Astrocyte (in vitro differentiated cells and primary cell): ENCODE data around the gene C9orf153. TPM values are rescaled to one million over a fixed set of nuclear protein-coding genes. Genes with fewer than 3 reads are reported as not detected.
"Not testable (repeated sequence)": the region's sequence is repeated elsewhere in the genome, so short reads cannot be mapped to it uniquely, and the experiment has no call there.

Source experiments
- DNase-seq: peaks from one replicate; pipeline ENCODE4 v3.0.0-alpha.2; 2010; ENCODE audit warnings: low read depth
- FAIRE-seq: peaks from 2 replicates; lab custom pipeline; 2011; peaks lifted over from hg19 to GRCh38; lab: Jason Lieb, UNC
- H2AFZ ChIP-seq: 2 replicates; pipeline ENCODE4 v1.6.0; 2012; ENCODE audit warnings: low read depth, low read length, inconsistent platforms
- H3K27ac ChIP-seq: 2 replicates; pipeline ENCODE4 v1.5.1; 2011; ENCODE audit warnings: low read depth, low read length, inconsistent platforms
- H3K27me3 ChIP-seq: 2 replicates; pipeline ENCODE4 v1.6.0; 2011; ENCODE audit warnings: low read length, inconsistent platforms; ENCODE audit not compliant: insufficient read depth
- H3K36me3 ChIP-seq: 2 replicates; pipeline ENCODE4 v1.5.1; 2011; ENCODE audit warnings: low read length, inconsistent platforms; ENCODE audit not compliant: insufficient read depth
- H3K4me1 ChIP-seq: 2 replicates; pipeline ENCODE4 v1.5.1; 2011; ENCODE audit warnings: low read length, inconsistent platforms; ENCODE audit not compliant: insufficient read depth
- H3K4me2 ChIP-seq: 2 replicates; pipeline ENCODE4 v1.6.0; 2012; ENCODE audit warnings: low read length, inconsistent platforms
- H3K4me3 ChIP-seq: 2 replicates; pipeline ENCODE4 v1.5.1; 2011; ENCODE audit warnings: low read depth, mild to moderate bottlenecking, low read length, inconsistent platforms; ENCODE audit not compliant: insufficient read depth
- H3K79me2 ChIP-seq: 2 replicates; pipeline ENCODE4 v1.6.0; 2012; ENCODE audit warnings: mild to moderate bottlenecking, low read length, inconsistent platforms; ENCODE audit not compliant: insufficient read depth
- H3K9ac ChIP-seq: 2 replicates; pipeline ENCODE4 v1.6.0; 2012; ENCODE audit warnings: mild to moderate bottlenecking, low read length, inconsistent platforms
- H3K9me3 ChIP-seq: 2 replicates; pipeline ENCODE4 v1.5.1; 2012; ENCODE audit warnings: low read depth, mild to moderate bottlenecking, low read length, inconsistent platforms; ENCODE audit not compliant: insufficient read depth
- H4K20me1 ChIP-seq: 2 replicates; pipeline ENCODE4 v1.6.0; 2012; ENCODE audit warnings: low read length, inconsistent platforms; ENCODE audit not compliant: insufficient read depth
- H3K27ac Mint-ChIP-seq: one replicate; pipeline ENCODE4 v1.8.0; 2021; ENCODE audit warnings: mild to moderate bottlenecking, mixed read lengths; ENCODE audit not compliant: unreplicated experiment
- H3K27me3 Mint-ChIP-seq: one replicate; pipeline ENCODE4 v1.8.0; 2021; ENCODE audit warnings: low read depth, mixed read lengths; ENCODE audit not compliant: unreplicated experiment
- H3K36me3 Mint-ChIP-seq: one replicate; pipeline ENCODE4 v1.8.0; 2021; ENCODE audit warnings: low read depth, mixed read lengths; ENCODE audit not compliant: unreplicated experiment
- H3K4me1 Mint-ChIP-seq: one replicate; pipeline ENCODE4 v1.8.0; 2021; ENCODE audit warnings: low read depth, mixed read lengths; ENCODE audit not compliant: unreplicated experiment
- H3K4me3 Mint-ChIP-seq: one replicate; pipeline ENCODE4 v1.8.0; 2021; ENCODE audit warnings: mild to moderate bottlenecking, moderate library complexity, mixed read lengths; ENCODE audit not compliant: unreplicated experiment
- H3K9me3 Mint-ChIP-seq: one replicate; pipeline ENCODE4 v1.8.0; 2021; ENCODE audit warnings: mild to moderate bottlenecking, mixed read lengths; ENCODE audit not compliant: unreplicated experiment
- EZH2 ChIP-seq: IDR thresholded peaks from 2 replicates; pipeline ENCODE4 v1.6.1; 2012; ENCODE audit warnings: mild to moderate bottlenecking, low read length, inconsistent platforms; ENCODE audit not compliant: insufficient read depth
- total RNA-seq: library from RNA; stranded (reverse); gene quantifications from 2 replicates; pipeline ENCODE4 v1.2.1, GENCODE V29; 2021
- TF ChIP-seq, protein P1 (sequence below): IDR thresholded peaks from 2 replicates; pipeline ENCODE4 v1.5.1; 2011; ENCODE audit warnings: low read depth, mild to moderate bottlenecking, inconsistent platforms, low read length, moderate library complexity; ENCODE audit not compliant: insufficient read depth

C9orf153 gene
- total RNA-seq, 1 donor from 2014 or later, result not detected

DNA sequence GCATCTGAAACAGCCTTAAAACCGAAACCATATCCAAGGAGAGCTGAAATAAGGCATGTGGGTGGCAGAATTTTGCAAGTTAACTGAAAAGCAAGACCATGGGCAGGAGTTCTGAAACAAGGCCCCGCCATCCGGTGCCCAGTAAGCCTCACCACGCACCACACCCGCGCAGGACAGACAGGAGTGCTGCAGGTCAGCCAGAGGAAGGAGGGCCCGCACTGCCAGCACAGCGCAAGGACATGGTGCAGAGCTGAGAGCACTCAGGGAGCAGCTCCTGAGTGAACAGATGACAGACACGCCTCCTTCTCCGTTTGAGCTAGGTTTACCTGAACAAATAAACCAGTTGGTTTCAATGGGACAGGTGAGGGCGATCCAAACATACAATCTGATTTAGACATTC is 39.4 kb upstream of the C9orf153 start:
- H3K4me2 ChIP-seq, result no peak overlapping the region
- no peak for DNase-seq
- no peaks in the 10 kb centered on the region for H3K9me3 ChIP-seq
- no peaks in the 10 kb centered on the region for H3K4me1 ChIP-seq
- no peak overlapping the region for H3K27ac ChIP-seq
- no peaks in the 10 kb centered on the region for H3K9me3 Mint-ChIP-seq
- no peaks in the 10 kb centered on the region for H3K79me2 ChIP-seq
- H3K9ac ChIP-seq, result no peak overlapping the region
- no peak overlapping the region for H2AFZ ChIP-seq
- peaks cover 19% of the 10 kb centered on the region for H3K36me3 Mint-ChIP-seq
- no peaks in the 10 kb centered on the region for H3K27me3 ChIP-seq
- H3K27ac Mint-ChIP-seq, result no peak overlapping the region
- H3K4me3 ChIP-seq, result no peak overlapping the region
- no peaks in the 10 kb centered on the region for H3K27me3 Mint-ChIP-seq
- H3K36me3 ChIP-seq, result peaks cover 53% of the 10 kb centered on the region
- H3K4me1 Mint-ChIP-seq, result peaks cover 5% of the 10 kb centered on the region
- H3K4me3 Mint-ChIP-seq, result no peak overlapping the region
- no peak for FAIRE-seq
- TF ChIP-seq EZH2, result no peak
- TF ChIP-seq, protein P1, sequence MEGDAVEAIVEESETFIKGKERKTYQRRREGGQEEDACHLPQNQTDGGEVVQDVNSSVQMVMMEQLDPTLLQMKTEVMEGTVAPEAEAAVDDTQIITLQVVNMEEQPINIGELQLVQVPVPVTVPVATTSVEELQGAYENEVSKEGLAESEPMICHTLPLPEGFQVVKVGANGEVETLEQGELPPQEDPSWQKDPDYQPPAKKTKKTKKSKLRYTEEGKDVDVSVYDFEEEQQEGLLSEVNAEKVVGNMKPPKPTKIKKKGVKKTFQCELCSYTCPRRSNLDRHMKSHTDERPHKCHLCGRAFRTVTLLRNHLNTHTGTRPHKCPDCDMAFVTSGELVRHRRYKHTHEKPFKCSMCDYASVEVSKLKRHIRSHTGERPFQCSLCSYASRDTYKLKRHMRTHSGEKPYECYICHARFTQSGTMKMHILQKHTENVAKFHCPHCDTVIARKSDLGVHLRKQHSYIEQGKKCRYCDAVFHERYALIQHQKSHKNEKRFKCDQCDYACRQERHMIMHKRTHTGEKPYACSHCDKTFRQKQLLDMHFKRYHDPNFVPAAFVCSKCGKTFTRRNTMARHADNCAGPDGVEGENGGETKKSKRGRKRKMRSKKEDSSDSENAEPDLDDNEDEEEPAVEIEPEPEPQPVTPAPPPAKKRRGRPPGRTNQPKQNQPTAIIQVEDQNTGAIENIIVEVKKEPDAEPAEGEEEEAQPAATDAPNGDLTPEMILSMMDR, result no peak
- no peaks in the 10 kb centered on the region for H4K20me1 ChIP-seq

DNA sequence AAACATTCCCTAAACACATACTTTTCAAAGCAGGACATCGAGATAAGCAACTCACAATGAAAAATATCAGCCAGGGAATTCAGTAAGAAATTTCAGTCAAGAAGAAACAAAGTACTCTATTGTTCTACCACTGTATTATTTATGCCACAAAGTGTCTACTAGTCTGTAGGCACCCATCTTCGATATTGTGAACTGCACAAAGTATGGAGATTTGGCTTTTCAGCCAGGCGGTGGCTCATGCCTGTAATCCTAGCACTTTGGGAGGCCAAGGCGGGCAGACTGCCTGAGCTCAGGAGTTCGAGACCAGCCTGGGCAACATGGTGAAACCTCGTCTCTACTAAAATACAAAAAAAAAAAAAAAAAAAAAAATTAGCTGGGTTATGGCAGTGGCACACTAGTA is 30.9 kb upstream of the C9orf153 start:
- H3K27me3 ChIP-seq, H3K4me3 ChIP-seq, H3K27me3 Mint-ChIP-seq, H3K9me3 Mint-ChIP-seq, H3K79me2 ChIP-seq, H3K4me1 Mint-ChIP-seq, H3K4me3 Mint-ChIP-seq, FAIRE-seq, H3K36me3 Mint-ChIP-seq, H3K9me3 ChIP-seq, H3K36me3 ChIP-seq, H2AFZ ChIP-seq, H3K4me1 ChIP-seq, H3K4me2 ChIP-seq, DNase-seq, H3K27ac ChIP-seq, H4K20me1 ChIP-seq, H3K9ac ChIP-seq, H3K27ac Mint-ChIP-seq: not testable (repeated sequence)

DNA sequence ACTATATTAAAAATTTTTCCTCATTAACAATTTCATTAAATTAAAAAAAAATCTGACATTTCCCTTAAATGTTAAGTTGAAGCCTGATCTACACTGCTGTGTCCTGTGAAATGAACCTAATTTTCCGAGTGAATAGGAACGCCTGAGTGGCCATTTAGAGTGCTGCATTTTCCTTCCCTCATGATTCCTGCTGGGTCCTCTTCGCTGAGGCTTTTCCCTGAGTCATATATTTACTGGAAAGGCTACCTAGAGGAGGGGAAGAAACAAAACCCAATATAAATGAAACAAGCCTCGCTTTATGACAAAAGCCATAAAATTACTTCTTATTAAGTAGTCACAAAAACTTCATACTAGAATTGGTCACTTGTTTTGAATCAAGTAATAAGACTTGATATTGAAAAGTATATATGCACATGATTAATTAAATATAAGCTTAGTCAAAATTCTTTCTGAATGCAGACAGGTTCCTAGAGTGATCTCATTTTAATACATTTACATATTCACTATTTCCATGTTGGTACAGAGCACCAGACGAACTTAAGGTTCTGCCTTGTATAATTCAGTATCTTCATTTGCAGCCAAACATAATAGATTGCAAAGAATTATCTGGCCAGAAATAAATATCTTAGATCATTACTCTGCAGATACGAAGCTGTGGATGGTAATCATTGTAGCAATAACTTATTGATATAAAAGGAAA is 29.2 kb upstream of the C9orf153 start:
- H3K4me3 Mint-ChIP-seq, result no peak overlapping the region
- H3K27me3 Mint-ChIP-seq, result no peaks in the 10 kb centered on the region
- no peak for DNase-seq
- H3K9ac ChIP-seq, result no peak overlapping the region
- peaks cover 4% of the 10 kb centered on the region for H3K4me1 Mint-ChIP-seq
- peaks cover 3% of the 10 kb centered on the region for H3K36me3 Mint-ChIP-seq
- no peaks in the 10 kb centered on the region for H3K9me3 ChIP-seq
- H2AFZ ChIP-seq, result no peak overlapping the region
- H4K20me1 ChIP-seq, result no peaks in the 10 kb centered on the region
- FAIRE-seq, result no peak
- no peak overlapping the region for H3K4me2 ChIP-seq
- peaks cover 3% of the 10 kb centered on the region for H3K36me3 ChIP-seq
- no peak overlapping the region for H3K27ac Mint-ChIP-seq
- H3K27me3 ChIP-seq, result no peaks in the 10 kb centered on the region
- no peaks in the 10 kb centered on the region for H3K79me2 ChIP-seq
- H3K9me3 Mint-ChIP-seq, result no peaks in the 10 kb centered on the region
- H3K4me1 ChIP-seq, result no peaks in the 10 kb centered on the region
- H3K4me3 ChIP-seq, result no peak overlapping the region
- no peak overlapping the region for H3K27ac ChIP-seq
- TF ChIP-seq, protein P1, result no peak
- TF ChIP-seq EZH2, result no peak
